HG03354 (cell line): ENCODE measurements around the gene ARF6.
"Not testable (repeated sequence)": the region's sequence is repeated elsewhere in the genome, so short reads cannot be mapped to it uniquely, and the experiment has no call there.

ENCODE experiments used
- ATAC-seq: cut with Tn5 transposase; IDR thresholded peaks from one replicate; pipeline ENCODE4 v1.9.1; 2021; ENCODE audit warnings: mild to moderate bottlenecking; ENCODE audit not compliant: unreplicated experiment, poor library complexity, severe bottlenecking

ARF6 gene

GRCh38 chr14:49936246-49936645 is 43.4 kb downstream of the ARF6 start:
- not testable (repeated sequence) for ATAC-seq

DNA sequence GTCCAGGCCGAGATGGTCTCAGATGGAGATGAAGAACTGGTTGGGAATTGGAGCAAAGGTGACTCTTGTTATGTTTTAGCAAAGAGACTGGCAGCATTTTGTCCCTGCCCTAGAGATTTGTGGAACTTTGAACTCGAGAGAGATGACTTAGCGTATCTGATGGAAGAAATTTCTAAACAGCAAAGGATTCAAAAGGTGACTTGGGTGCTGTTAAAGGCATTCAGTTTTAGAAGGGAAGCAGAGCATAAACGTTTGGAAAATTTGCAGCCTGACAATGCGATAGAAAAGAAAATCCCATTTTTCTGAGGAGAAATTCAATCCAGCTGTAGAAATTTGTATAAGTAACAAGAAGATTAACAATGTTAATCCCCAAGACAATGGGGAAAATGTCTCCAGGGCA is 44.0 kb downstream of the ARF6 start:
- ATAC-seq, result not testable (repeated sequence)

DNA sequence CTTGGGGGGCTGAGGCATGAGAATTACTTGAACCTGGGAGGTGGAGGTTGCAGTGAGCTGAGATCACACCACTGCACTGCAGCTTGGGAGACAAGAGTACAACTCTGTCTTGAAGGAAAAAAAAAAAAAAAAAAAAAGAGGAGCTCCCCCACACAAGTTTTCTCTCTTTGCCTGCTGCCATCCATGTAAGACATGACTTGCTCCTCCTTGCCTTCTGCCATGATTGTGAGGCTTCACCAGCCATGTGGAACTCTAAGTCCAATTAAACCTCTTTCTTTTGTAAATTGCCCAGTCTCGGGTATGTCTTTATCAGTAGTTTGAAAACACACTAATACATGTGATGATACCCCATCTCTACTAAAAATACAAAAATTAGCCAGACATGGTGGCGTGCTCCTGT is 46.3 kb downstream of the ARF6 start:
- ATAC-seq, result not testable (repeated sequence)

- no peak for ATAC-seq
Observed at GRCh38 chr14:49939884-49940510, 47.1 kb downstream of the ARF6 start.

DNA sequence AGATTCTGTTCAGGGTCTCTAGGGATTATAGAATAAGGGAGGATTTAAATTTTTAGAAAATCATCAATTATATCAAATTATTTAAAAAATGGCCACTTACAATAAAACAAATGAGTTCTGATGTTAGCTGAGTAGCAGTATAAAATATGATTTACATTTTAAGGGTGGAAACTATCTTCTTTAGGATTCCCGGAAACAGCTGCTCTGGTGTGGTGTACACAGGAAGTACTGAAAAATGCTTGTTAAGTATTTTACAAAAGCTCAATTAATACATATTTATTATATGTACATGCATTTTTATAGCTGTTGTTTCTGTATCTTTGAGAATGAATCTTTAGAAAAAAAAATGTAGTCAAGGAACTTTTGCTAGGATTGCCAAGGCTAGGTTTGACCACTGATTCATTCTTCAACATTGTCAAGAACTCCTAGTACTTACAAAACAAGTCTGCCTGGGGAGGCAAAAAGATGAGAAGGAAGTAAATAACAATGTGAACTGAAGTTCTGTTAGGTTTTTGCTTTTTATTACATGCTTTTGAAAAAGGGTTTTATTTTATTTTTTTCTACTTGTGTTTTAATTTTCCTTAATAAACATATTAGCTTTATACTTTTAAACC is 48.0 kb downstream of the ARF6 start:
- no peak for ATAC-seq

- ATAC-seq, result no peak
Observed at GRCh38 chr14:49942090-49942489, 49.2 kb downstream of the ARF6 start.

- no peak for ATAC-seq
Observed at GRCh38 chr14:49944501-49944900, 51.6 kb downstream of the ARF6 start.

DNA sequence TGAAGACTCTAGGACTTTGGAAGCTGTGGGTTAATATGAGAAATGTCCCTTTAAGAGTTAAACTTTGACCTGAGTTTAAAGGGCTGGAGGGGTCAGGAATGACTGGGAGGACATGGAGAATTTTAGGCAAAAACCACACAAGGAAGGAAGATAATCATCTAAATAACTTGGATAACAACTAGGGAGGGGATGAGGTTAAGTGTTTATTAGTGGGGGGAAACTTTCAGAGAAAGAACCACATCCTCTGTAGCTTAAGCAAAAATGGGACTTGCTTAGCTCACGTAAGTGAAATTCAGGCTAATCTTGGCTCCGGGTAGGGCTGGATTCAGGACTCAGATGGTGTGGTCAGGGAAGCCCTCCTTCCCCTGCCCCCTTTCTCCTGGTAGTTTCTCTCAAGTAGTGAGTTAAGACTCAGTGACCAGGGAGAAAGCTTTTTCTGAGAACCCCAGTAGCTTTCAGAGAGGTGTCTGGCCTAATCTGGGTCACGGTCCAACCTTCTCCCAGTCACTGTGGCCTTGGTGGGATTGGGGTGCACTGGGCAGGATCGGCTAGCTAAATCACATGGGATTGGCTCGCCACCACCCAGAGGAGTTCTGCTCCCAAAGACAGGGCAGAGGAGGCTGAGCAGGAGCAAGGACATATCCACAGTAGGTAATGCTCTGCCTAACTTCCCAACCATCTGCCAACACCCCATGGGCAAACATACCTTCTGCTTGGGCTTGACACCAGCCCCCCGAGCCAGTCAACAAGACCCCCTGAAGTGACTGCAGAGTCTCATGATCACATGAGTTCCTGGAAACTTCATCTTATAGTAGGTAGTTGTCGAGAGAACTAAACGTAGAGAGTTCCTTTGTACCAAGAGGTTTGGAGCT is 52.8 kb downstream of the ARF6 start:
- no peak for ATAC-seq
